LoVo (cell line): Measurements from ENCODE around the gene DIS3L2.

Source experiments
- DNase-seq: peaks from one replicate; pipeline ENCODE4 v3.0.0-alpha.2; 2016; ENCODE audit warnings: low spot score

DIS3L2 gene

DNA sequence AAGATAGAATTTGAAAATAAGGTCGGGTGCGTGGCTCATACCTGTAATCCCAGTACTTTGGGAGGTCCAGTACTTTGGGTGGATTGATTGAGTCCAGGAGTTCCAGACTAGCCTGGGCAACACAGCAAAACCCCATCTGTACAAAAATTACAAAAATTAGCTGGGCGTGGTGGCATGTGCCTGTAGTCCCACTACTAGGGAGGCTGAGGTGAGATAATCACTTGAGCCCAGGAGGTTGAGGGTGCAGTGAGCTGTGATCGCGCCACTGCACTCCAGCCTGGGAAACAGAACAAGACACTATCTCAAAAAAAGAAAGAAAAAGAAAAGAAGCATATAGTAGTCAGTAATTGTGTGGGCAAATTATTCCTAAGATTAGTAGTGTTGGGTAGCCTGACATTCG lies 222.8 kb downstream of the DIS3L2 start:
- DNase-seq = no peak

DNA sequence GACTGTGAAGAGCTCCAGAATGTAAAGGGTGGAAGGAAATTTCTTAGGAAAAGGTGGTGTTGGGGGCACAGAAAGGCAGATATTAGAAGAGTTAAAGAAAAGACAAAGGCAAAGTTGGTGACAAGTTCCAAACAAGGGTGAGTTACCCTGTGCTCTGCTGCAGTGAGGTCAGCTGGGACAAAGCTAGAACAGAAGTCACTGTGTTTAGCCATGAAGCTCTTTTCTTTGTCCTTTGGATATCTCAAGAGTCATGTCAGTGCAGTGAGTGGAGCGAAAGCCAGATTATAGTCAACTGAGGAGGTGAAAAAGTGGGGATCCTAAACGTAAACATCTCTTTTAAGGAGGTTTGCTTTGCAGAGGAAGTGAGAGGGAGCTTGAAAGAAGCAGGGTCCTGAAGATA lies 229.3 kb downstream of the DIS3L2 start:
- DNase-seq = no peak

DNA sequence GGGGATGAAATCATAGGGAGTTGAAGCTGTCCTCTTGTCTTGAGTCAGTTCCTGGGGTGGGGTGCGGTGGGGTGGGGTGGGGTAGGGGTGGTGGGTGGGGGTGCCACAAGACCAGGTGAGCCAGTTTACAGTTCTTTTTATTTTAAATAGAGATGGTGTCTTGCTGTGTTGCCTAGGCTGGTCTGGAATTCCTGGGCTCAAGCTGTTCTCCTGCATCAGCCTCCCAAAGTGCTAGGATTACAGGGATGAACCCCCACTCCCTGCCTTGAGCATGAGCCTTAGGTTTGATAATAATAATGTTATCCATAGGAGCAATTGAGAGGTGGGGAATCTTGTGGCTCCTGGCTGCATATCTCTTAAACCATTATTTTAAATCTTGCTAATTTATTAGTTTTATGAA lies 234.0 kb downstream of the DIS3L2 start:
- DNase-seq = no peak

DNA sequence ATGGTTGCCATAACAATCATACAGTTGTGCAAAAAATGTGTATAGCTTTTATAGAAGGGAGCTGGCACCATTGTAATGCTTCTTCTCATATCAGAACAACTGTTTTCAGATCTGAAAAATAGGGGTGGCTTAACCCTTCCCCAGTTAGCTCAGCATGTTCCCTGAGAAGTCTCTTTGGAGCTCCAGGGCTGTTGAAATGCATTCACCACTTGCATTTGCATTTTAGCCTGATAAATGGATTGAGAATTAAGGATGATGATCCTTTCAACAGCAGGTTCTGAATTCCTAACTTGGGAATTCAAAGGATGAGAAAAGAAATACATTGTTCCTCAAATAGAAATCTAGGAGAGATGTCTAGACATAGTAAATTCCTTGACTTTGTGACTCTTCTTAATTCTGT lies 235.3 kb downstream of the DIS3L2 start:
- no peak for DNase-seq

DNA sequence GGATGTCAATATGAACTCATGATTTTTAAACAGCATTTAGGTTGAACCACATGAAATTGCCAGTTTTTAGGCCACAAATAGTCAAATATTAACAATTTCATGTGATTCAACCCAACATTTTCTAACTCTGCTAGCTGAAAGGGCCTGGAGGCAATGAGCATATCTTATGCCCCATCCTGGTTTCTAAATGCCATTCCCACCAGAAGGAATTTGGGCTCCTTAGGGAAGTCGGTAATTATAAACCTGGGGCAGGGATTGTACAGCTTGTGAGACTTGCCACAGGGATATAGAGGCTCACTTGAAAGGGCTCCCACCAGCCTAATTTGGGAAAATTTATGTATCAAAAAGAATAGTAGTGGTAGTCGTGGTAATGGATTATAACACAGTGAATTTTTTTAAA lies 238.7 kb downstream of the DIS3L2 start:
- DNase-seq = no peak

DNA sequence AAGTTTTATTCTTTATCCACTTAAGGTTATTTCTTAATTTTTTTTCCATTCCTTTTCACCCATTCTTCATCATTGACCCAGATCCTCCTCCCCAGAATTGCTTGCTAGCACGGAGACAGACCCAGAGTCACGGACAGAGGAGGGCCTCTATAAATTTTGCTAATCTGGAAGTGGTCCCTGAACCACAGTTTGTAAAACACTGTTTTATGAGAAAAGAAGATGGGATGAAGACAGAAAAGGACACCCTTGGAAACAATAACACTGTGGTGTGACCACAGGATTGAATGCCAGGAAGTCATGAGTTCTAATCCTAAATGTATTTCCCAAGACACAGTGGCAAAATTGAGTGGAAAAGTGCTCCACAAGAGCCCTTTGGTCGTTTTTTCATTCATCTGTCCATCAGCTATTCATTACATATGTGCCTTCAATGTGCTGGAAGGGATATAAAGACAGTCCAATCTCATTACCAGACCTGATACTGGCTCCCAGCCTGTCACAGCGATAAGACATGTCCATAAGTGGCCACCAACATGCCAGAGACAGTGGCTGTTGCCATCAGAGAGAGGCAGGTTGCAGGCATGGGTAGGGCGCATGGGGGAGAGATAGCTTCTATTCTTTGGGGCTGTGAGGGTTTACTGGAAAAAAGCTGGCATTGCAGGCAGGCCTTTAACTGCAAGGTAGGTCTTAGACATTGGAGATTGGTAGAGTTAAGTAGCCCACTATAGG lies 241.8 kb downstream of the DIS3L2 start:
- no peak for DNase-seq

DNA sequence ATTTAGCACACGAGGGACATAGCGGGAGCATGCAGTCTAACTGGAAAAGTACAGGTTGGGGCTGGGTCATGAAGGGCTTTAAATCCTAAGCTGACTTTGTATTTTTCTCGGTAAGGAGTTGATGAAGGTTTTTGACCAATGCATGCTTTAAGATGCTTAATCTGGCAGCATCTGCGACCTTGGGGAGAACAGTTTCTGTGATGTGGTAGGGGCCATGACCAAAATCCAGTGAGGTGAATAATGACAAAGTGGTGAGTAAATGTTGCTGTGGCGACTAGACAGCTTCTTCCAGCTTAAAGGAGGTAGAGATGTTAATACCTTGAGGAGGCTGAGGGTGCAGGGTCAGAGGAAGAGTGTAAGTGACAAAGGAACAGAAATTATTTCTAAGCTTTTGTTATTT lies 242.4 kb downstream of the DIS3L2 start:
- DNase-seq = no peak

DNA sequence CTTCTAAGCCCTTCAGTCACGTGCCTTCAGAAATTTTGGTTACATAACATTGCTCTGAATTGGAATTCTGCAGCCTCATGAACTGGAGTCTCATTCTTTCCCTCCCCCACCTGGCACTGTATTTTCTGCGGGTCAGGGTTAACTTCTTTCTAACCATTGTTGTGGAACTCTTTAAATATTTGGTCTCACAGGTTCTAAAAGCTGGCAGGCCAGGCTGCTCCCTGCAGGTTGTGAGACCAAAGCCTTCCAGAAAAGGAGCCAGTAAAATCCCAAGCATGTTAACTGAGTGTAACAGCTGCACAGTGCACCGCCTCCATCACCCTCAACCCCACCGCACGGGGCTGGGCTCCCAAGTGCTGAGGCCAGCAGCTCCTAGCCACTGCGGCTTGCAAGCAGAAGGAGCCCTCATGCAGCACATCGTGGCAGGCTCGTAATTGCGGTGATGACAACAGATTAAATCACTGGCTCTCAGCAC lies 243.0 kb downstream of the DIS3L2 start:
- no peak for DNase-seq

DNA sequence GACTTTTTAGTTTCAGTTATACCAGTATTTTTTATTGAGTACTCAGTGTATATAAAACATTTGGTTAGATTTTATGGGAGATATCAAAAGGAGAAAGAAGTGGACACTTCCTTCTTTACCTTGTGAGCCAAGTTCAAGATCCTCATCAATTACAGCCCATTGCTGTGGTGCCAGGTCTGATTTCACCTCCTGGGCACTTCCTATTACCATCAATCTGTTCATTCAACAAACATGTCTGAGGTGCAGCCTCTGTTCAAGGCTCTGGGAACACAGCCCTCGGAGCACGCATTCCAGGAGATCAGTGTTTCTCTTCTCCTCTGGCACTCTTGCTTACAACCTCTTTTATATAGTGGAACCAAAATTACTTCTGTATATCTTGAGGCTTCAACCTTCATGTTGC lies 245.7 kb downstream of the DIS3L2 start:
- DNase-seq = no peak

DNA sequence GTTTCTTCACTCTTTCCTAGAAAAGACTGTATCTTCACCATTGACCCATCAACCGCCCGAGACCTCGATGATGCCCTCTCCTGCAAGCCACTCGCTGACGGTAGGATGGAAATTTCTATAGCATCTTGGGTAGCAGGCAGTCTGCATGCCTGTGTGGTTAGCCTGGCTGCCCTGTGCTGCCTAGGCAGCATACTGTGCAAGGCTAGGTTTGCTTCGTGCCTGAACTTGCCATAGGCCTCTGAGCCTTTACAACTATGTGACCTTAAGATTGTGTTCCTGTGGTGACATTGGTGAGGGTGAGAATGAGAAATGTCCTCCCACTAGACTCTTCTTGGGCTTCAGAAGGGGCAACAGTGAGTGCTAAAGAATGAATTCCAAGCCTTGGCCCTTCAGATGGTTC lies 248.8 kb downstream of the DIS3L2 start:
- no peak for DNase-seq

DNA sequence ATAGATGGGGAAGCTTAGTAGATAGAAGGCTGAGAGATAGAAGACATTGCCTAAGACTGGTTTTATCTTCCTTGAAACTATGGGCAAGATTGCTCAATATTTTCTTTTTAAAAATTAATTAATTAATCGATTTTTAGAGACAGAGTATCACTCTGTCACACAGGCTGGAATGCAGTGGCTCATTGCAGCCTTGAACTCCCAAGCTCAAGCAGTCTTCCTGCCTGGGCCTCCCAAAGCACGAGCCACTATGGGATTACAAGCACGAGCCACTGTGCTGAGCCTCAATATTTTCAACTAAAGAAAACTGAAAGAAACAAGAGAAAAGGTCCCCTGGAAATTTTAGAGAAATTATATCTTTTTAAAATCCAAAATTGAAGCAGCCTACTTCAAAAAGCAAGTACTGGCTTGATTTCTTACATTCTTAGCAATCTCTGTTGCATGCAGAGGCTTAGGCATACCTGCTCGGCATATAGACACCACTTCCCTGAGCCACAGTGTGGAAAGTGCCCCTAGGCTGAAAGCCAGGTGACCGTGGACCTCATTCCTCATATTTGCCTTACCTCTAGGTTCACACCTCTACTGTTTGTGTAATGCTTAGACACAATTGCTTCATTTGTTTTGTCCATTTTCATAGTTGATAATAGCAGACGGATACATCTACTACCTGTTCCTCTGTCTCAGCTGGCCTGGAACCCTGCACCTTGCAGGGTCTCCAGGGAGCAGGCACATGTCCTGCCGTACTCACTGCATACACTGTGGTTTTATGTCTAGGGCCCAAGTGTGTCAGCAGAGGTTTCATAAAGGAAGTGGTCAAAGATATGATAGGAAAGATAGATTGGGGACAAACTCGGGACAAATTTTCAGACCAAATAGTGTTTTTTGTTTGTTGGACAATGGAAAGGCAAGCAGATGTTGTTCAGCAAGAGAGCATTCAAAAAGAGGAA lies 250.5 kb downstream of the DIS3L2 start:
- DNase-seq = no peak

DNA sequence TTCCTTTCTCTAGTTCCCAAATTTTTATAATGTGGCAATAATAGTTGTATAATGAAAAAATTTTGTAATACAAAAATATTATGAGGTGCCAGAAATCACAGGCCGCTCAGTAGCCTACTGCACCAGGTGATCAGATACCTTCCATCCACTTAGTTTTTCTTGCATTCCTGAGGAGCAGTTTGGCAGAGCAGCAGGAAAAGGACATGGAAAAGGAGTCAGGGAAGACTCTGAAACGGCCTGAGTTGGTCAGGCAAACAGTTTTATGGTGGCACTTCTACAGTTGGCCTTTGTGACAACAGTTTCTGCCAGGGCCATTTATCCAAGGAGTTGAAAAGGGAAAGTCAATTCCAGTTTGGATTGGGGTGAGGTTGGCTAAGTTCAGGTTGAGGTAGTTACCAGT lies 251.7 kb downstream of the DIS3L2 start:
- DNase-seq = no peak

DNA sequence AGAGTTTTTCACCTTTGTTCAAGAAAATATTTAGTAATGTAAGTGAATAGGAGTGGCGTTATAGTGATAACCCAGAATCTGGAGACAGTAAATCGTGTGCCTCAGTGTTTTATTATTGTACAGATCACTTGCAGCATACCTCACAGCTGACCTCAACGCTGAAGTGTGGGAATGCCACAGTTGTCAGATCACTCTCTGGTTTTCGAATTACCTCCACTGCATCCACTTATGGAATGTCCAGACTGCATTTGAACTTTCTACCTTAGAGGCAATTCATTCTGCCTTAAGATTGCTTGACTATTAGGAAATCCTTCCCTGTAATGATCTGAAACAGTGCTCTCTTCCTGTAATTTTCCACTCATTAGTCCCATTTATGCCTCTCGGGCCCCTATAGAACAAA lies 252.5 kb downstream of the DIS3L2 start:
- no peak for DNase-seq

DNA sequence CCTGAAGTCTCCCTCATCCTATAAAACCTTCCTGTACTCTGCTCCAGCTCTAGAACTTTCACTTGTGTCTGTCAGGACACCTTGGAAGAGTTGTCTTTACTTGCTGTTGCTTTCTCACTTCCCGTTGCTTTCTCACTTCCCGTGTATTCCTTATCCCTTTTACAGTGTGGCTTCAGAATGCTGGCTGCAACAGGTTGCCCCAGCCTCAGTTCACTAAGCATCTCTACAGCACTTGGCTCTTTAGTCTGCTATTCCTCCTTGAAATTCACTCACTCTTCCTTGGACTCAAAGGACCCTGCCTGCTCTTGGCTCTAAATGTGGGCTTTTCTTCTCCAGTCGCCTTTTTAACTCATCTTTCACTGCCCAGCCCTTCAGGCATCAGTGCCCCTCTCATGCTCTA lies 254.5 kb downstream of the DIS3L2 start:
- no peak for DNase-seq

DNA sequence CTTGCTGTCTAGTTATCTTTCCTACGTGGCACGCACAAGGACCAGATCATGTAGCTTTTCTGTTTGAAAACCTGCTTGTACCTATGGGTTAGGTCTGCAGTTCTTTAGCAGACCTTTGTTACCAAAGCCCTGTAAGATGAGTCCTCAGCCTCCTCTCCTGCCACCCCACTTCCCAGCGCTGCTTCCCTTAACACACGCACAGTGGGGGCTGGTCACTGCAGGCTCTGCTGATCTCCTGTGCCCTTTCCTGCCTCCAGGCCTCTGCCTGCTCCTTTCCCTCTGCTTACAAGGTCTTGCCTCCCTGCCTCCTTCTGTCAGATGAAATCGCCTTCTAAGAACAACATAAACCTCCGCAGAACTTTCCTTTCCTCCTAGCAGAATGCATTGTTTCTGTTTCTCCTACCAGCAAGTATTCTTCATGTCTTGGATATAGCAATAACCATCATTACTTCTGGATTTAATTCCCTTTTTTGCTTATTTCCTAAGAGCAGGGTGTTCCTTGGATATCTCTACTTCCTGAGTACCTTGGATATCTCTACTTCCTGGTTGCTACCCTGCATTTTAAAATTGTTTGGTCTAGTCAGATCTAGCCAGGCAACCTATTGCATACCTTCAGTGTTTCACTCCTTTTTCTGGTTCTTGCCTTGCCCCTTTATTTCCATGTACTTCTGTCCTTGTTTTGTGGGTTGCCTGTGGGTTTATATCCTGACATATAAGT lies 257.4 kb downstream of the DIS3L2 start:
- no peak for DNase-seq

DNA sequence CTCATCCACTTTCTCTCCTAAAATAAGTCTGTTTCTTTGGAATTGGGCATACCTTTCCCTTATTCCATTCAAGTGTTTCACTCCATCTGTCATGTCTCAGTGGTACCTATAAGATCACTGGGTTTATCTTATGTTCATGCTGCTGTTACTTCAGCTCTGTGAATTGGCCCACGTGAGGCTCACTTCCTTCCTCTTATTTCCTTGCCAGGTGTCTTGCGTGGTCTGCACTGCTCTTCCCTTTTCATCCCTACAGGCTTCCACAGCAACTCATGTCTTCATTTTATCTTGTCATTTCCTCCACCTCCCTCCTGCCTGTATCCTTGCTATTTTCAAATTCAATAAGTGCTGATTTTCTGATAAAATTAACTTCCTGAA lies 258.0 kb downstream of the DIS3L2 start:
- DNase-seq = no peak

DNA sequence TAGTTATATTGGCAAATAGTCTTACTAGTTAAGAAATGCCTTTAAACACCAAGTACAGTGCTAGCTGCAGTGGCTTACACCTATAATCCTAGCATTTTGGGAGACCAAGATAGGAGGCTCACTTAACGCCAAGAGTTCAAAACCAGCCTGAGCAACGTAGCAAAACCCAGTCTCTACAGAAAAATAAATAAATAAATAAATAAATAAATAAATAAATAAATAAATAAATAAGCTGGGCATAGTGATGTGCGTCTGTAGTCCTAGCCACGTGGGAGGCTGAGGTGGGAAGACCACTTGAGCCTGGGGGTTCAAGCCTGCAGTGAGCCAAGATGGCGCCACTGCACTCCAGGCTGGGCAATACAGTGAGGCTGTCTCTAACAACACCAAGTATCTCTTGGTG lies 258.4 kb downstream of the DIS3L2 start:
- DNase-seq = no peak

DNA sequence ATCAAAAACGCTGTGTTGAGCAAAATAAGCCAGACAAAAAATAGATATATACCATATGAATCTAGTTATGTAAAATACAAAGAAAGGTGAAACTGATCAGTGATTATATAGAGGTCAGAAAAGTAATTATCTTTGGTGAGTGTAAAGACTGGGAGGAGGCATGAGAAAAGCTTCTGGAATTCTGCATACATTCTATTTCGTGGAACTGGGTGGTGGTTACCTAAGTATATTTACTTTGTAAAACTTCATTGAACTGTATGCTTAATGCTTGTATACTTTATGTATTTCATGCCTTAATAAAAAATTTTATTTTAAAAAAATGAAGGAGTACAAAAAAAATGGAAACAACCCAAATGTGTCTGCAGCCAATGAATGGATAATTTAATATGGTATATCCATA lies 263.9 kb downstream of the DIS3L2 start:
- no peak for DNase-seq

DNA sequence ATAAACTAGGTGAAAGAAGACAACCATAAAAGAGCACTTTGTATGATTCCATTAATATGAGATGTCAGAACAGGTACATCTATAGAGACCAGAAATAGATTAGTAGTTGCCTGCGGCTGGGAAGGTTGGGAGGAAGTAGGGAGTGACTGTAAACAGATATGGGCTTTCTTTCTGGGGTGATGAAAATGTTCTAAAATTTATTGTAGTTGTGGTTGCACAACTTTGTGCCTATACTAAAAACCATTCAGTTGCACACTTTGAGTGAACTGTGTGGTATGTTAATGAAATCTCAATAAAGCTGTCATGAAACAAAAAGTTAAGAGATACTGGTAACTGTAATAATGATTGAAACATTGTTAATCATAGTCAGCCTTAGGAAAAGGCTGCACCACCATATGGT lies 264.4 kb downstream of the DIS3L2 start:
- no peak for DNase-seq

DNA sequence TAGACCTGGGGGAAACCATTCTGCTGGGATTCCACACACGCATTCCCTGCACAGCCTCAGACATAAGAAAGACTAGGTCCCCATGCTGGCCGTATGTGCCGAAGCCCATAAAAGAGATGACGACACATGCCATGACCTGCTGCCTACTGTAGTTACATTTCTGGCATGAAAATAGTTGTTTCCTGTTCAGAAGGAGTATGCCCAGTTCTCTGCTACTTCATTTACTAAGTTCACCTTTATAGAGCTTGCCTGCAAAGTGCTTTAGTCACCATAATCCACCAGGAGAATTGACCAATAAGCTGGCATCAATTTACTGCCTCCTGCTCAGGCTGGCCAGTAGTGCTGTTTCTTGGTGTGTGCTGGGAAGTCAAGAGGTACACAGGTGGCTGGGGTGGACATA lies 266.8 kb downstream of the DIS3L2 start:
- DNase-seq = no peak

DNA sequence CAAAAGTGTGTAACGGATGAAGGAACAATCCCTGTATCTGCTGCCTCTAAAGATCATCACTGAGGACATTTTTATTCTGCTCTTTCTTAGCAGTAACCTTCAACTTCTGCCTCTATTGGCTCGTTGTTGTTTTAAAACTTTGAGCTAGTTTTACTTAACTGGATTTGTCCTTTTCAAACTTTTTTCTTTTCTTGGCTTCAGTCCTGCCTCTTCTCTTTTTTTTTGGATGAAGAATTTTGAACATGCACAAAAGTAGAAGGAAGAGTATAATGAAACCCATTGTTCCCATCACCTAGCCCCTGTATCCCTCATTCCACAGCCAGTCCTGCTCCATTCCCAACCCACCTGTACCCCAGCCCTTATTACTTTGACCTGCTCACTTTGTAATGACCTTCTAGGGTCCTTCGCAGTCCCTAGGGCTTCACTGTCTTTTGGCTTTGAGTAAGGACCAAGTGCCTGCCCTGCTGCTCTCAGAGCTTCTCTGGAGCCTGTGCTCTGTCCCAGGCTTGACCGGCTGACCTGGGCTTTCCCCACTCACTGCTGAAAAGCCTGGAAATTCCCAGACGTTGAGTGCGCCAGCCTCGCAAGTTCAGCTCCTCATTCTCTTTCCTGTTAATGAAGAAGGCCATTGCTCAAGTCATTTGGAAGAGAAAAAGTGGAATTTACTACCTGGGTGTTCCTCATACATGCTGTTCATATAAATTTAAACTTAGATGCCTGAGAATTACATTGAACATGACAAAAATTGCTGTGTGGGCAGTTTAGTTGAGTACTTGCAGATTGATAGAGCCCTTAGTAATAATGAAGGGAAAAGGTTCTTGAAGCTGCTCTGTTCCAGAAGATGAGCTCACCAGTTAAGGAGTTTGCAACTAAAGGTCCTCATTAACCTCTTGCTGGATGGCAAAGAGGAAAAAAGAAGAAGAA lies 267.7 kb downstream of the DIS3L2 start:
- DNase-seq = no peak

DNA sequence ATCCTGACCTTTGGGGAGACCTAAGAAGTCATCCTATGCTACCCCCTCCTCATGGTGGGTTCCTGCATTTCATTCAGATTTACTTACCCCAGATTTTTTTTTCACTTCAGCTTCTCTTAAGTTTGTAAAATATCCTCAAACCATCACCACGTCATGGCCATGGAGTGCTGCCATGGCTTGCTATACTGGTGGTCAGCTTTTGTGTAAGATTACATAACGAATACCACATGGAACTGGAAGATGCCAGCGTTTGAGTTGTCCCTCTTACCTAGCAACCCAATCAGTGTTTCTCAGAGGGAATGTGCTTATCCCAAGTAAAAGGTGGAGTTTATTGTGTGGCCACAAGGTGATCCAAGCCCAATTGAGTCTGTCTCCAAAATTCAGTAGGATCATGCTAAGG lies 268.4 kb downstream of the DIS3L2 start:
- no peak for DNase-seq
